Neural progenitor cell (in vitro differentiated cells): ENCODE measurements around the gene MIEF2. TPM values are rescaled to one million over a fixed set of nuclear protein-coding genes. Genes with fewer than 3 reads are reported as not detected.
A peak's percentile ranks its signal among the peaks of the same experiment; 100 is the strongest.
"Not testable (repeated sequence)": the region's sequence is repeated elsewhere in the genome, so short reads cannot be mapped to it uniquely, and the experiment has no call there.

Source experiments
- DNase-seq: peaks from one replicate; pipeline ENCODE4 v3.0.0-alpha.2; 2016; ENCODE audit warnings: low spot score
- H2AFZ ChIP-seq: fragments of 200-600 bp; sonication (generic); replicated peaks from 2 replicates; pipeline ENCODE4 v1.6.1; 2016; ENCODE audit warnings: antibody characterized with exemption
- H3F3A ChIP-seq: fragments of 200-600 bp; sonication (generic); 2 replicates; pipeline ENCODE4 v1.6.1; 2016; ENCODE audit warnings: antibody characterized with exemption, low read depth
- H3K27ac ChIP-seq: fragments of 200-600 bp; sonication (generic); 2 replicates; pipeline ENCODE4 v1.5.1; 2016; ENCODE audit warnings: mild to moderate bottlenecking
- H3K27me3 ChIP-seq: fragments of 200-600 bp; sonication (generic); 2 replicates; pipeline ENCODE4 v1.6.1; 2016; ENCODE audit warnings: mild to moderate bottlenecking, moderate library complexity
- H3K36me3 ChIP-seq: fragments of 200-600 bp; sonication (generic); 2 replicates; pipeline ENCODE4 v1.5.1; 2016
- H3K4me1 ChIP-seq: fragments of 200-600 bp; sonication (generic); 2 replicates; pipeline ENCODE4 v1.6.1; 2016; ENCODE audit warnings: mixed run types
- H3K4me2 ChIP-seq: fragments of 200-600 bp; sonication (generic); 2 replicates; pipeline ENCODE4 v1.6.1; 2016
- H3K4me3 ChIP-seq: fragments of 200-600 bp; sonication (generic); 2 replicates; pipeline ENCODE4 v1.5.1; 2016
- H3K79me2 ChIP-seq: fragments of 200-600 bp; sonication (generic); 2 replicates; pipeline ENCODE4 v1.6.1; 2016; ENCODE audit warnings: low read depth
- H3K9ac ChIP-seq: fragments of 200-600 bp; sonication (generic); 2 replicates; pipeline ENCODE4 v1.6.1; 2016
- H3K9me3 ChIP-seq: fragments of 200-600 bp; sonication (generic); 2 replicates; pipeline ENCODE4 v1.5.1; 2016; ENCODE audit warnings: low read depth
- H4K20me1 ChIP-seq: fragments of 200-600 bp; sonication (generic); 2 replicates; pipeline ENCODE4 v1.6.1; 2016; ENCODE audit warnings: low read depth
- H3K27ac Mint-ChIP-seq: 3 replicates; pipeline ENCODE4 v1.8.0; 2021; ENCODE audit warnings: mixed read lengths
- H3K27me3 Mint-ChIP-seq: 2 replicates; pipeline ENCODE4 v1.8.0; 2022; ENCODE audit warnings: low read depth, mild to moderate bottlenecking, inconsistent platforms, moderate library complexity, mixed read lengths; ENCODE audit not compliant: insufficient read depth
- H3K36me3 Mint-ChIP-seq: 3 replicates; pipeline ENCODE4 v1.8.0; 2021; ENCODE audit warnings: mixed read lengths
- H3K4me1 Mint-ChIP-seq: 3 replicates; pipeline ENCODE4 v1.8.0; 2021; ENCODE audit warnings: mixed read lengths
- H3K4me3 Mint-ChIP-seq: 3 replicates; pipeline ENCODE4 v1.8.0; 2021; ENCODE audit warnings: mild to moderate bottlenecking, moderate library complexity, mixed read lengths
- H3K9me3 Mint-ChIP-seq: 3 replicates; pipeline ENCODE4 v1.8.0; 2020; ENCODE audit warnings: mixed read lengths
- CTCF ChIP-seq: fragments of 200-600 bp; sonication (generic); IDR thresholded peaks from 2 replicates; pipeline ENCODE4 v1.5.1; 2017; ENCODE audit warnings: antibody characterized with exemption, mild to moderate bottlenecking
- EZH2 ChIP-seq: fragments of 200-600 bp; sonication (generic); IDR thresholded peaks from 2 replicates; pipeline ENCODE4 v1.6.1; 2017; ENCODE audit warnings: antibody characterized with exemption, mild to moderate bottlenecking, moderate library complexity
- EZH2phosphoT487 ChIP-seq: fragments of 200-600 bp; sonication (generic); IDR thresholded peaks from 2 replicates; pipeline ENCODE4 v1.6.1; 2017; ENCODE audit warnings: antibody characterized with exemption
- total RNA-seq: library from RNA; depleted of rRNA; stranded (reverse); fragments of >200 nt; gene quantifications from 2 replicates; pipeline ENCODE4 v1.2.3, GENCODE V29; 2015; ENCODE audit warnings: low replicate concordance

Gene MIEF2
- total RNA-seq, result 8.1 and 23.2 TPM in 2 replicates

- H3K9me3 ChIP-seq, result no peaks in the 10 kb centered on the region
- H3K4me3 ChIP-seq, result peak within 1 kb of the TSS; percentile 69
- H3K4me1 ChIP-seq, result peaks cover 19% of the 10 kb centered on the region
- H3F3A ChIP-seq, result peaks cover 36% of the 10 kb centered on the region
- H2AFZ ChIP-seq, result peak within 1 kb of the TSS; percentile 71
- H3K4me3 Mint-ChIP-seq, result peak within 1 kb of the TSS; percentile 87
- H3K9ac ChIP-seq, result peak within 1 kb of the TSS; percentile 85
- peaks cover 6% of the 10 kb centered on the region for H3K36me3 Mint-ChIP-seq
- DNase-seq, result peak; percentile 97
- peak within 1 kb of the TSS; percentile 83 for H3K4me2 ChIP-seq
- H3K4me1 Mint-ChIP-seq, result peaks cover 25% of the 10 kb centered on the region
- TF ChIP-seq EZH2phosphoT487 (no peak), EZH2 (no peak), CTCF (no peak)
- H3K27me3 ChIP-seq, result no peaks in the 10 kb centered on the region
- peaks cover 7% of the 10 kb centered on the region for H3K27me3 Mint-ChIP-seq
- no peaks in the 10 kb centered on the region for H3K9me3 Mint-ChIP-seq
- peaks cover 39% of the 10 kb centered on the region for H4K20me1 ChIP-seq
- no peaks in the 10 kb centered on the region for H3K36me3 ChIP-seq
- H3K27ac ChIP-seq, result peak within 1 kb of the TSS; percentile 73
- H3K27ac Mint-ChIP-seq, result peak within 1 kb of the TSS; percentile 46
- H3K79me2 ChIP-seq, result peaks cover 35% of the 10 kb centered on the region
Observed at GRCh38 chr17:18260332-18261145, at the start of gene MIEF2. Gene MIEF2 (plus strand): TSS chr17:18260662. CDS start chr17:18262721, 2,059 bp downstream.

- Histone ChIP-seq H3K27me3 (no peaks in the 10 kb centered on the region), H3K27ac (no peak overlapping the region), H2AFZ (no peak overlapping the region), H3K4me1 (peaks cover 12% of the 10 kb centered on the region), H3K4me2 (no peak overlapping the region), H4K20me1 (no peaks in the 10 kb centered on the region), H3K4me3 (no peak overlapping the region), H3K9me3 (no peaks in the 10 kb centered on the region), H3K36me3 (no peaks in the 10 kb centered on the region), H3K9ac (no peak overlapping the region), H3K79me2 (no peaks in the 10 kb centered on the region), H3F3A (peaks cover 7% of the 10 kb centered on the region)
- Mint-ChIP-seq H3K4me3 (no peak overlapping the region), H3K27ac (no peak overlapping the region), H3K9me3 (no peaks in the 10 kb centered on the region), H3K4me1 (peaks cover 11% of the 10 kb centered on the region), H3K27me3 (peaks cover 6% of the 10 kb centered on the region), H3K36me3 (peaks cover 10% of the 10 kb centered on the region)
- DNase-seq, result no peak
- TF ChIP-seq CTCF, result no peak
- no peak for TF ChIP-seq EZH2
- TF ChIP-seq EZH2phosphoT487, result no peak
Observed at GRCh38 chr17:18213666-18214270, 46.7 kb upstream of the MIEF2 start.

GRCh38 chr17:18216906-18217305 is 43.6 kb upstream of the MIEF2 start:
- not testable (repeated sequence) for H3K4me3 Mint-ChIP-seq, H3K9ac ChIP-seq, H3K4me3 ChIP-seq, H3K27ac Mint-ChIP-seq, H3K27ac ChIP-seq, H3K4me2 ChIP-seq, H3K9me3 Mint-ChIP-seq, H3K36me3 ChIP-seq, H3K27me3 ChIP-seq, H4K20me1 ChIP-seq, H2AFZ ChIP-seq, H3K36me3 Mint-ChIP-seq, DNase-seq, H3K79me2 ChIP-seq, H3K9me3 ChIP-seq
- Mint-ChIP-seq H3K4me1 (peaks cover 17% of the 10 kb centered on the region), H3K27me3 (peaks cover 10% of the 10 kb centered on the region)
- H3F3A ChIP-seq, result peaks cover 11% of the 10 kb centered on the region
- peaks cover 18% of the 10 kb centered on the region for H3K4me1 ChIP-seq
